Glomerular visceral epithelial cell (primary cell): ENCODE results near the gene BBOX1.

Experiments
- DNase-seq: peaks from one replicate; pipeline ENCODE4 v3.0.0-alpha.2; 2016; ENCODE audit errors: extremely low spot score

BBOX1 gene

DNA sequence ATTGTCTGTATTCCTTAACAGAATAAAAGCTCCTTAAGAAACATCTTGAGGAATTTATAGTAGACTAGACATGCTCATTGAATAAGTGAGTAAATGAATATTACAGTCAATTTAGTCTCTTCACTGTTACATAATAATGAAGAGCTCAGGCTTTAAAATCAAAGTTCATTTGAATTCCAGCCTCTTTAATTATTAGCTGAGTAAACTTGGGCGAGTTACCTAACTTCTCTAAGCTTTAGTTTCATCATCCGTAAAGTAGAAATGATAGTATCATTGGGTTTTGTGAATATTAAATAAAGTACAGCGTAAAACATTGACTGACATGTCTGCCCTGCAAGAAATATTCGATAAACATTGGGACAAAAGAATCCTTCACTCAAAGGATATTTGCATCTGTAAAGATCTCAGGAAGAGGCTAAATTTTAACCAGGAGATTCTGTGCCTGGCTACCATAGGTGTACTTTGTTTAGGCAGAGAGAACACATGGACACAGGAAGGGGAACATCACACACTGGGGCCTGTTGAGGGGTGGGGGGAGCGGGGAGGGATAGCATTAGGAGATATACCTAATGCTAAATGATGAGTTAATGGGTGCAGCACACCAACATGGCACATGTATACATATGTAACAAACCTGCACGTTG, 15.2 kb upstream of the BBOX1 start:
- no peak for DNase-seq

DNA sequence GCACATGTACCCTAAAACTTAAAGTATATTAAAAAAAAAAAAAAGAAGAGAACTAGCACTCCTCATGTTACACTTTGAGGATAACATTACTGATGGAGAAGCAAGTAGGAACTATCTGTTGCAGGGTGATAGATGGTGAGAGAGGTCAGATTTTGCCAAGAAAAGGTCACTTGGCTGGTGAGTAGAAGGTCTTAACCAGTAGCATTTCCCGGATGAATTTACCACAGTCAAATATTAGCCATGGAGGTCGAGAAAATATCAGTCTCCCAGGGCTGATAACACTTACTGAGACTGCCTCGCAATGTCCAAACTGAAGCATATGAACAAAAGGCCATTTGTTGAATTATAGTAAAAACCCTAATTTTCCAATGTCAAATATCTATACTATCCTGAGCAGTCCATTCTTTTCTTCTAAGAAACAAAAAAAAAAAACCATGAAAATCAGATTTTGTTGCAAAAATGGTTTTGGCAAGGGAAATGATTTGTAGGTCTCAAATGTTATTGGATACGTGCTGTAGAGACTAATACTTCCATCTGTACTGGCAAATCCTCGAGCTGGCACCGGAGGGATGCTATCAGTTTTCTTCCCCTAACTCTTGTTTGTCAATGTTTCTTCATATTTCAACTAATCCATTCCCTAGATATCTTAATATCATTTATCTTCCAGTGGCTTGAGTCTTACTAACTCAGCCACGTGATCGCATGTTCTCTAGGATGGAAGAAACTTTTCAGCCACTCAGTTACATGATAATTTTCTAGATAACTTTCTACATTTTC, 14.5 kb upstream of the BBOX1 start:
- no peak for DNase-seq

DNA sequence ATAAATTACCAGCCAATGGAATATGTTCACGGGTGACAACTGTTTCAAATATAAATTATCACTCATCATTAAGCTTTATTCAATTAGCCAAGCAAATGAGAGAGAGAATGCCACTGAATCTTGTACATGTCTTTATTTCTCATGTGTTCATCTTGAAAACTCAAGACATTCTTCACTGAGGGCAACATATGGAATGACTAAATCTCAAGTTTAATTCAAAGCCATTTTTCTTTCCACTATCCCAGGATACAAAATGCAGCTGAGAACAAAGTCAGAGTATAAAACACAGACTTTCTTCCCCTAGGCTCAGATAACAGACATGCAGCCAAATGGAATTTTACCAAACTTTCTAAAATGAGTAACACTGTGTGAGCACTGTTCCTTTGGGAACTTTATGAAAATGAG, 12.1 kb upstream of the BBOX1 start:
- no peak for DNase-seq

DNA sequence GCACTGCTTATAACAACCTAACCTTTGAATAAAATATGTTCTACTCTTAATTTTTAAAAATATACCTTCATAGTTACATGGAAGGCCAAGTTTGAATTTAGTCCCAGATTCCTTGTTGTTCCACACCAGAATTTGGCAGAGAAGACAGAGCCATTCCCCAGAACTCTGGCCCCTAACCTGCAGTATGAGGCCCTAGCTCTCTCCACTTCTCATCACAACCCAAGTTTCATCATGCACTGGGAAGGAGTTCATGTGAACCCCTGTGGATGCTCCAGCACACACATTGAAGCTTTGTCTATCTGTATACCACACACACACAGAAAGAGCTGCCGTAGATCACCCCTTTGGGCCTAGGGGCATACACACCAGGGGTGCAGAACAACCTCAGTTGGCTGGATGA, 10.6 kb upstream of the BBOX1 start:
- DNase-seq: no peak

DNA sequence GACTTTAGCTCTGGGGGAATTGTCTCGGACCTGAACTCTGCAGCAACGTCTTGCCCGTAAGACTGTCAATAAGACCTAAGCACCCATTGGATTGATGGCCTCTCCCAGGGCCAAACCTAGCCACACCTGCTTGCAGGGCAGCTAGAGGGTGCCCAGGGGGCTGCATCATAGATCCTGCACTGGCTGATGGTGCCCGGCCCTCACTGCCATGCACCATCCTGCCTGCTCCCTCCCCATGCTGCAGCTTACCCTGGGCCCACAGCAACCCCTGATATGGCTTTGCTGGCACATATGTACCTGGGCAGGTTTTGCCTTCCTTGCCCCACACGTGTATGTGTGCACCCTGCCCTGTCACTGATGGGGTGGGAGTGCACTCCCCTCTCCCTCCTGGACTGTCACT, 8.9 kb upstream of the BBOX1 start:
- DNase-seq: no peak

DNA sequence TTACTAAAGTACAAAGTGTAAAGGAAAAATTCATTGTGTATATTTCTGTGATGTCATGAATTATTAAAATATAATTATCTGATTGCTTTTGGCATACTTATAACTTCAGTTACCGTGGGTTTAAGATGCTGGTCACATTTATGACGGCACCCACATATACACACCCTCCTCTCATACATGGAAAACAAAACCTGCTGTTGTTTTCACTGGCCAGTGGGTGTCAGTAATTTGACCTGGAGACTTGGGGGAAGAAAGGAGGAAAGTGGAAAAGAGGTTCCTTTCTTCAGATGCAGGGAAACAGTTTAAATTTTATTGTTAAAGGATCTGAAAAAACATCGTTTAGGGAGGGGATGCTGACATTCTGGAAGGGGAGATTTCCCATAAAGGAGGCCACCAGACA, 742 bp upstream of the BBOX1 start:
- DNase-seq: no peak

DNA sequence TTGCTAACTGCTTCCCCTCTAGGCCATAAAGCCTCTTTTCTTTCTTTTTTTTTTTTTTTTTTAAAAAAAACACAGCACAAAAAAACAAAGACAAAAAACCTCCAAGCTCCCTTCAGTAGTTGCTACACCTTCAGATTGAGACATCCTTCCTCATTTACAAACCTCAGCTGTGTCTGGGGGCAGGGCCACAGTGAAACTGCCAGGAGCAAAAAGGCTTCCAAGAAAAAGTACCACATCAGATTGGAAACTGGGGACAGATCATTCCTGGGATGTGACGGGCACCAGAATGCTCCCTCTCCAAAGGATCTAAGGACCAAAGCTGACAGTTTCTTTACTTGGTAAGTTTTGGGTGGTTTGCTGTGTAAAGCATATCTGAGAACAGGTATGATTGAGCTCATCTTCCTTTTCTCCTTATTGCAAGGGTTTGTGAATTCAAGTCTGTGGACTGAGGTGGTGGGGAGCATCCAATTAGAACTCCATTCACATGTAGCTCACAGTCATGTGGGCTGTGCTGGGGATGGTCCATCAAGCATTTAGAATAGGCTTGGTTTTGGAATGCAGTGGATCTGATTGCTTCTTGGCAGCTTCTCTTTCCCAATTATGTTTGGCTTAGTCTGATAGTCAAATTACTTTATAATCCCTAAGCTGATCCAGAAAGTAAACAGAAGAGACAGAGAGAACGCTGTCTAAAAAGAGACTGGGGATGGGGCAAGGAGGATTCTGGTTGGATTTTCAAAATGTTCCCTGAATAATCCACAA, 705 bp downstream of the BBOX1 start:
- DNase-seq: no peak

DNA sequence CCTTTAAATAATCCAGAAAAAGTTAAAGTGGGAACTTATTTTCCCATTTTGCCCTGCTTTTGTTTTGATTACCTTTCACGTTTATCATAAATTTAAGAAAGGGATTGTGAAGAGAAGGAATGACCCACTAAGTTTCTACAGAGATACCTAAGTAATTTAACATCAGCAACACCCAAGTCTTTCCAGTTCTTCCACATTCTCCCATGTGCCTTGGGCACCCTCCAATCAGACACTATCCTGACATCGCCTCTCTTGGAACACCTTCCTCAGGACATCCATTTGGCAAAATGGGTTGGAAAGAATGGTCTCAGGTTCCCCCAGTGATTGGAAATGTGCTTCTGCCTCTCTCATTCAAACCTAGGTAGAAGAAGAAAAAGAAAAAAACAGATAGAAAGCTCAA, 6.3 kb downstream of the BBOX1 start:
- no peak for DNase-seq

DNA sequence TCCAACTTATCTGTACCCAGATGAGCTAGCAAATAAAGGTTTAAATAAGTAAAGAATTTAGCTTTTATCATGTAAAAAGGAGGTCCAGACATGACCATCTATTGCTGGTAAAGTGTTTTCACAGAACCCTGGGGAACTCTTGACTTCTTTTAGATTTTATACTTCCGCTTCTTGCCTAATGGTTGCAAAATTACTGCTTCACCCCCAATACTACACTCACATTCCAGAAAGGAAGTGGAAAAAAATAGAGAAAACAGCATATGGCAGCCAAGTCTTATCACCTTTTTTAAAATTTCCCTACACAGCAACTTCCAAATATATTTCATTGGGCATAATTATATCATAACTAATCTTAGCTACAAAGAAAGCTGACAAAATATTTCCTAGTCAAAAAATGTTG, 12.1 kb downstream of the BBOX1 start:
- DNase-seq: no peak

DNA sequence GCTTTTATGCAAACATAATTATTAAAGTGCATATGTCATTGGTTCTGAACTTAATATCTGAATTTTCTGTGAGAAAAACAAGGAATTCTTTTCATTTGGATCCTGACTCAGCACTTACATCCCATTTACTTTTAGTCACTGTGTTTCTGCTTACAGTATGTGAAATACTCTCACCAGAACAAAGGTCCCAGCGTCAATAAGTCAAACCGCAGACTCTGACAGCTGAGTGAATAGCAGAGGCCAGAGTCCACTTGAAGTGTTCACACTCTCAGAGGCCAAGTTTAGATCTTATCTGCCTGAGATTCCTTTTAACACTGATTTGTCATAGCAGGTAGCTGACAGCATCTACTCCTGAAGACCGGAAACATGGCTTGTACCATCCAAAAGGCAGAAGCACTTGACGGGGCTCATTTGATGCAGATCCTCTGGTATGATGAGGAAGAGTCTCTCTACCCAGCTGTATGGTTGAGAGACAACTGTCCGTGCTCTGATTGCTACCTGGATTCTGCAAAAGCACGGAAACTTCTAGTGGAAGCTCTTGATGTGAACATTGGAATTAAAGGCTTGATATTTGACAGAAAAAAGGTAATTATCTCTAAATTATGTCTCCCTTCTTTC, 14.6 kb downstream of the BBOX1 start:
- DNase-seq: peak; percentile 1

DNA sequence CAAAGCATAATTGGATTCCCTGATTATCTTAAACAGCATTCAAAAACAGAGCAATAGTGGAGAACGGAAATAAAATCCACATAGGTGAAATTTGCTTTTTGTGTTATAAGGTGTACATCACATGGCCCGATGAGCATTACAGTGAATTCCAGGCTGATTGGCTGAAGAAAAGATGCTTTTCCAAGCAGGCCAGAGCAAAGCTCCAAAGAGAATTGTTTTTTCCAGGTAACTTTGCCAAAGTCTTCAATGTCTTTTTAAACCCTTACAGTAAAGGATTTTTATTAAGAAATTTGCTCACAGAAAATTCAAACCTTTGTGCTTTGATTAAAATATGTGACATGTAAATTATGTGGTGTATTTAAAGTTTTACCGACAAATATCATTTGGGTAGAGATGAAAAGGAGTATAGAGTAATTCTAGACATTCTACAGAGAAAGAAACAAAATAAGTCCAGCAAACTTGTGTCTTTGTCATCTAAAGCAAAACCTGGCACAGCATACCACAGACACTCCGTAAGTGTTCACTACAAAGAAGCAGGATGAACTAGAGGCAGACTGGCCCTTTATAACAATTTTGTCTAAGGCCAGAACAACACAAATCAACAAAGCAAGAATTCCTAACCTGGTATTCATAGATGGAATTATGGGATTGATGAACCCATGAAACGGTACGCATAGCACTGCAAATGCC, 16.6 kb downstream of the BBOX1 start:
- DNase-seq: no peak

DNA sequence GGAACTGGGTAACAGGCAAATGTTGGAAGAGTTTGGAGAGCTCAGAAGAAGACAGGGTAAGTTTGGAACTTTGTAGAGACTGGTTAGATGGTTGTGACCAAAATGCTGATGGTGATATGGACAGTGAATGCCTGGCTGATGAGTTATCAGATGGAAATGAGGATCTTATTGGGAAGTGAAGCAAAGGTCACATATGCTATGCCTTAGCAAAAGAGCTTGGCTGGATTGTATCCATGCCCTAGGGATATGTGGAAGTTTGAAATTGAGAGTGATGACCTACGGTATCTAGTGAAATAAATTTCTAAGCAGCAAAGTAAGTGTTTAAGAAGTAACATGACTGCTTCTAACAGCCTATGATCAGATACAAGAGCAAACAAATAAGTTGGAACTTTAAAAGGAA, 17.8 kb downstream of the BBOX1 start:
- DNase-seq: no peak

DNA sequence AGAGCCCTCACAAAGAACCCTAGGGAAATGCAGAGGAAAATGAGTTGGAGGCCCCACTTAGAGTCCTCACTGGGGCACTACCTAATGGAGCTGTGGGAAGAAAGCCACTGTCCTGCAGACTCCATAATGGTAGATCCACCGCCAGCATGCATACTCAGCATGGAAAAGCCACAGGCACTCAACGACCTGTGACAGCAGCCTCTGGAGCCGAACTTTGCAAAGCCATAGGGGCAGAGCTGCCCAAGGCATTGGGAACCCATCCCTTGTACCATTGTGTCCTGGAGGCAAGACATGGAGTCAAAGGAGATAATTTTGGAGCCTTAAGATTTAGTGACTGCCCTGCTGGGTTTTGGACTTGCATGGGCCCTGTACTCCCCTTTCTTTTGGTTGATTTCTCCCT, 18.8 kb downstream of the BBOX1 start:
- DNase-seq: no peak

DNA sequence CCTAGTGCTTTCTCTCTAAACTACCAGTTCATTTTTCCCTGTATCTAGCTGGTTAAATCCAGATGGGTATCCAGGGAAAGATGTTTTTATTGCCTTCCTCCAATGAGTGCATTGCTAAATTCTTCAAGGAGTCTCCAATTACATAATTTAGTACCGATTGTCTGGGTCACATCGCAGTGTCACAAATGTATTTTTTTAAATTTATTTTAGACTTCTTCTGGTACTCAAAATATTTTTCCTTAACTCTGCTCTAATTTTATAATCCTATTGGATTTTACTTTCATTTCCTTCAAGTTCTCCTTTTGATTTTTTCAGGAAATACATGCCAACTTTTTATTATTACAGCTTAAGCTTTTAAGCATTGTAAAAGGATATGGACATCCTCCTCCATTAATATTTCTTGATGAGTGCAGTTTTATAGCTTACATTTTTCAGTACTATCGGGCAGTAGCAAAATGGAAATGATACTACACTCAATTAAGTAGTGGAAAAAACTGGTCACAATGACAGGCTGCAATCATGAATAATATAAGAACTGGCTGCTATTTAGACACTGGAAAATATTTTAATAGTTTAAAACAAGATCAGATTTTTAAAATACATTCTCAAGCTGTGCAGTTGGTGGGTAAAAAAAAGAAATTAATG, 20.3 kb downstream of the BBOX1 start:
- no peak for DNase-seq

DNA sequence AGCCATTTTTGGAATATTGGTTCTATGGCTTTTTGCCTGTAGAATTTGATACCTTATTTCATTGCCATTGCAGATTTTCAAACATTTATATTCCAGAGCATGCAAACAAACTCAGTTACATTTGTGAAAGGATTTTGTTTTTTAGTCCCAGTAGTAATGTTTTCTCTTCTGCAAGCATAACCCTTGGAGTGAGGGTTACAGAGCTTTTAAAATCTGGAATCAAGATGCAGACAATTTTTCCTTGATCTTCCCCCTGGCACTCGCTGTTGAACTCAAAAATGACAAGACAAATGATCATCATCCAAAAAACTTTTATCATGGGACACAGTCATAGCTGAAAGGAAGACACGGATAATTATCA, 20.8 kb downstream of the BBOX1 start:
- DNase-seq: no peak

DNA sequence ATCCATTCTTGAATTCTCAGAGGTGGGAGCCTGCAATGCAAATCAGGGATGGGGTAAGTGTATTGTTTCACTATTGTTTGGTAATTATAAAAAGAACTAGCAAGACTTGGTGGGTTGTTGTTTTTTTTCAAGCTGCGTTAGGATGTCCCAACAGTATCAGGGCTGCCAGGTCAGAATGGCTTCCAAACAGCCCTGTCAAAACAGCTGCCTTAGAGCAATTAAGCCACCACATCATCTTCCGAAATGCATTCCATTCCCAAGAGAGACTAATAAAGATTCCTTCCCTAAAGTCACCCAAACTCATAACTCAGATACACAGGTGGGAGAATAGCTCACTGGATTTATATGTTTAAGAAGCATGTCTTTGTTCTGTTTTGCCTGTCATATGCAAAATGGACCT, 23.5 kb downstream of the BBOX1 start:
- DNase-seq: no peak

DNA sequence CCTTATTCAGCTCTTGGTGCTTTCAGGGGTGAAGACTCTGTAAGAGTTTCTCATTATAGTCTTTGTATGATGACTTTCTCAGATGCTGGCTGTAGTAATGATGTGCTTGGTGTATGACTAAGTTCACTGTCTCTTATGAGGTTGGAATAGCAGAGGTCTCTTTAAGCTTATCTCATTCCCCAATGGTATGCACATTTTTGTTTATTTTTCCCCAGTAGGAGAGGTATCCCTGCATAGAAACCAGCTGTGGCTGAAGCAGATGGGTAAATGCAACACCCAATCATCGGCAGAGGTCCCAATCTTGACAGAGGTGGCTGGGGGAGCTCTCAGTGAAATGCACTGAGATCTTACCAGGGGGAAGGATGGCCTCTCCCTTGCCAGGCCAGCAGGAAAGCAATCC, 34.6 kb downstream of the BBOX1 start:
- no peak for DNase-seq

DNA sequence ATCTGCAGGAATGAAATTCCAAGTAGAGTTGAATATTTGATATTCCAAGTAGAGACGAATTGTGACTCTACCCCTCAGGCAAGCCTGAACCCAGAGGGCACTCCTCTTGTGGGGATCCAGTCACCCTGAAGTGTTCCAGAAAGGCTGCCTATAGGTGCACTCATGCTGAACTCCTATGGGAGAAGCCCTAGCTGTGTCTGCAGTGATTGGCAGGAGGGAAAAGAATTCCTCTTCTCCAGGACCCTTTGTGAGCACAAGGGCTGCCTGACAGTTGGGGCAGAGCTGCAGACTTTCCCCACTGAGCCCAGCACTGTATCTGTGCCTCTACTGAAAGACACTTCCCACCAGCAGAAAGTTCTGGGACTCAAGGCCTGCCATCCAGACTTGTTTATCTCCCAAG, 35.0 kb downstream of the BBOX1 start:
- no peak for DNase-seq

DNA sequence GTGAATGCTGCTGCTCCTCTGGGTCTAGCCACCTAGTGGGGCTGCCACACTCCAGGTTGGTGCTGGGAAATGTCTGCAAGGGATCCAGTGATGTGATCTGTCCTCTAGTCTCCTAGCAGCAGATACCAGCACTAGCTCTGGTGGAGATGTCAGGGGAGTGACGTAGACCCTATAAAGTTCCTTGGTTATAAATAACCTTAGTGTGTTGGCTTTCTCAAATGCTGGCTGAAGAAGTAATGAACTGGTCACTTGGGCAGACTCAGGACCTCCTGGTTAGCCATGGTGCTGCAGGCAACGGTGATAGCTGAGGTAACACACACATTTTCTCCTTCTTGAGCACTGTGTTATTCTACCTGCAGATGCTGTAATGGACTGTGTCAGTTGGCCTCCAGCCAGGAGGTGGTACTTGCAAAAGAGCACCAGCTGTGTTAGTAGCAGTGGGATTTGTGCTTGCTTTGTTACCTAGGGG, 35.5 kb downstream of the BBOX1 start:
- no peak for DNase-seq

DNA sequence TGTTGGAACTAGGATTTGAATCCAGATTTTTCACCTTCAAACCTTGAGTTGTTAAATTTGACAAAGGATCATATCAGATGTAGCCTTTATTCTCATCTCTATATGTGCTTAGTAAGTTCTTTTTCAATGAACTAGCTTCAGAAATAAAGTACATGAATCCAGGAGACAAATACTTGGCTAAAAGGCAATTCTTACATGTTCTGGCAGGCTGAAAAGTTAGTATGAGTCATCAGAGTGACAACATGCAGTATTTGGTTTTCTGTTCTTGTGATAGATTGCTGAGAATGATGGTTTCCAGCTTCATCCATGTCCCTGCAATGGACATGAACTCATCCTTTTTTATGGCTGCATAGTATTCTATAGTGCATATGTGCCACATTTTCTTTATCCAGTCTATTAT, 40.4 kb downstream of the BBOX1 start:
- DNase-seq: no peak

DNA sequence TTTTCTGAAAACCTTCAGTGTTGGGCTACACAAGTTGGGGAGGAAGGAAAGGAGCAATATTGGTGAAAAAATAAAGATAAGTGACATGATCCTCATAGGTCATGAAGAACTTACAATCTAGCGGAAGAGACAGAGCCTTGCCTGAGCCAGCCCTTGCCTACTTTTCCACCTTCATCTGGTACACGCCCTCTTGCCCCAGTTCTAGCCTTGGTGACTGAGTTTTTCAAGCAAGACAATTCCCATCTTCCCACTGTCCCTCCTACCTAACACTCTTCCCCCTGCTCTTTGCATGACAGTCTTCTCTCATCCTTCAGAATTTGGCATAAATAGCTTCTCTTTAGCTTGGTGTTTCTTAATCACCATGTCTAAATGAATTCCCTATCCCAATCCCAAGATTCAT, 42.6 kb downstream of the BBOX1 start:
- DNase-seq: no peak
